ENCODE results near the gene C1orf94.

Gene C1orf94

GRCh38 chr1:34266127-34266951, 89.6 kb downstream of the C1orf94 start:
- Histone ChIP-seq H3K4me3 (ENCODE audit: low read depth, low read length) (peak overlapping the region; percentile 4), H3K36me3 (ENCODE audit: control insufficient read depth, insufficient read depth, low read length) (no peaks in the 10 kb centered on the region), H3K9me3 (ENCODE audit: control insufficient read depth, insufficient read depth, low read length) (no peaks in the 10 kb centered on the region), H3K9ac (ENCODE audit: low read depth, low read length) (no peak overlapping the region), H3K27me3 (ENCODE audit: control insufficient read depth, insufficient read depth, low read length) (peaks cover 13% of the 10 kb centered on the region), H3K4me1 (ENCODE audit: control insufficient read depth, insufficient read depth, low read length) (no peaks in the 10 kb centered on the region)

GRCh38 chr1:34267326-34267725, 90.6 kb downstream of the C1orf94 start:
- Histone ChIP-seq H3K9ac (ENCODE audit: low read depth, low read length) (no peak overlapping the region), H3K4me3 (ENCODE audit: low read depth, low read length) (no peak overlapping the region), H3K27me3 (ENCODE audit: control insufficient read depth, insufficient read depth, low read length) (peaks cover 13% of the 10 kb centered on the region), H3K9me3 (ENCODE audit: control insufficient read depth, insufficient read depth, low read length) (no peaks in the 10 kb centered on the region), H3K4me1 (ENCODE audit: control insufficient read depth, insufficient read depth, low read length) (no peaks in the 10 kb centered on the region), H3K36me3 (ENCODE audit: control insufficient read depth, insufficient read depth, low read length) (no peaks in the 10 kb centered on the region)

- Histone ChIP-seq H3K9ac (ENCODE audit: low read depth, low read length) (no peak overlapping the region), H3K4me1 (ENCODE audit: control insufficient read depth, insufficient read depth, low read length) (no peaks in the 10 kb centered on the region), H3K36me3 (ENCODE audit: control insufficient read depth, insufficient read depth, low read length) (no peaks in the 10 kb centered on the region), H3K4me3 (ENCODE audit: low read depth, low read length) (no peak overlapping the region), H3K27me3 (ENCODE audit: control insufficient read depth, insufficient read depth, low read length) (peaks cover 13% of the 10 kb centered on the region), H3K9me3 (ENCODE audit: control insufficient read depth, insufficient read depth, low read length) (no peaks in the 10 kb centered on the region)
Observed at GRCh38 chr1:34268311-34268954, 91.7 kb downstream of the C1orf94 start.
